A549 (cell line): ENCODE measurements around the gene FERD3L. TPM values are rescaled to one million over a fixed set of nuclear protein-coding genes. Genes with fewer than 3 reads are reported as not detected.

Source experiments
- ATAC-seq, 2 experiments: fragments of 200-7000 bp in 1 of 2; fragments of >200 bp in 1 of 2; cut with Nextera tagmentation in 1 of 2; cut with Tn5 transposase in 1 of 2; 3 replicates each; pipeline versions ENCODE4 v1.8.0 to v1.9.1; 2018 to 2020; ENCODE audit warnings: mild to moderate bottlenecking in 1 of 2, moderate library complexity in 1 of 2
- CTCF ChIA-PET: fragments of 300-600 bp; sonication (Branson Sonifier 250); formaldehyde crosslinking; extraction: SDS; loops from one replicate; lab custom pipeline; 2021; ENCODE audit warnings: antibody characterized with exemption, inconsistent platforms; lab: Yijun Ruan, JAX
- POLR2A ChIA-PET: fragments of 350-600 bp; formaldehyde crosslinking; extraction: SDS; loops from one replicate; lab custom pipeline; 2021; ENCODE audit warnings: antibody characterized with exemption, inconsistent platforms; lab: Yijun Ruan, JAX
- DNase-seq, 2 experiments: peaks; one replicate each; pipeline versions ENCODE4 v3.0.0 to v3.0.0-alpha.2; 2011 to 2016; ENCODE audit warnings: low read depth in 1 of 2, low spot score in 1 of 2
- FAIRE-seq: peaks from 2 replicates; lab custom pipeline; 2011; peaks lifted over from hg19 to GRCh38; lab: Jason Lieb, UNC
- H3K27ac ChIP-seq, 2 experiments: fragments of >200 bp; sonication (Bioruptor Twin); formaldehyde crosslinking; 3 replicates each; pipeline ENCODE4 v1.5.1; 2016 to 2017
- H3K4me1 ChIP-seq: fragments of >200 bp; sonication (Bioruptor Twin); formaldehyde crosslinking; 3 replicates; pipeline ENCODE4 v1.6.1; 2016
- H3K4me2 ChIP-seq: fragments of >200 bp; sonication (Bioruptor Twin); formaldehyde crosslinking; 3 replicates; pipeline ENCODE4 v1.6.1; 2016
- H3K4me3 ChIP-seq: fragments of >200 bp; sonication (Bioruptor Twin); formaldehyde crosslinking; 3 replicates; pipeline ENCODE4 v1.5.1; 2016
- H3K9me3 ChIP-seq: fragments of >200 bp; sonication (Bioruptor Twin); formaldehyde crosslinking; 3 replicates; pipeline ENCODE4 v1.6.1; 2016
- CBX2 ChIP-seq: fragments of 200-600 bp; sonication (generic); IDR thresholded peaks from 2 replicates; pipeline ENCODE4 v1.6.1; 2016; ENCODE audit warnings: low read depth, mild to moderate bottlenecking, borderline replicate concordance
- CHD4 ChIP-seq: fragments of 200-600 bp; sonication (generic); IDR thresholded peaks from 2 replicates; pipeline ENCODE4 v1.6.1; 2016; ENCODE audit warnings: antibody characterized with exemption, mild to moderate bottlenecking, borderline replicate concordance
- E2F6 ChIP-seq: IDR thresholded peaks from 2 replicates; pipeline ENCODE4 v1.6.1; 2012; ENCODE audit warnings: low read depth, borderline replicate concordance
- EHF ChIP-seq: fragments of 250-450 bp; sonication (Bioruptor Pico); IDR thresholded peaks from 2 replicates; pipeline ENCODE4 v1.5.0; 2020; ENCODE audit warnings: mild to moderate bottlenecking
- EHMT2 ChIP-seq: fragments of 200-600 bp; sonication (generic); IDR thresholded peaks from 2 replicates; pipeline ENCODE4 v1.6.1; 2016; ENCODE audit warnings: antibody characterized with exemption, low read depth, mild to moderate bottlenecking, moderate library complexity
- ESRRA ChIP-seq: fragments of 150-350 bp; IDR thresholded peaks from 2 replicates; pipeline ENCODE4 v1.6.1; 2014; ENCODE audit warnings: mild to moderate bottlenecking, low read length, borderline replicate concordance
- FOSL2 ChIP-seq, 2 experiments: fragments of 450-650 bp in 1 of 2; fragments of >200 bp in 1 of 2; sonication (Bioruptor Twin) in 1 of 2; formaldehyde crosslinking; IDR thresholded peaks; 2 replicates each; pipeline versions ENCODE4 v1.5.0 to v1.6.1; 2016 to 2020; ENCODE audit warnings: mild to moderate bottlenecking in 1 of 2, moderate library complexity in 1 of 2
- FOXS1 ChIP-seq: fragments of 250-450 bp; sonication (Bioruptor Pico); IDR thresholded peaks from 2 replicates; pipeline ENCODE4 v1.5.0; 2020; ENCODE audit warnings: mild to moderate bottlenecking, moderate library complexity
- HES2 ChIP-seq: fragments of >200 bp; sonication (Bioruptor Twin); formaldehyde crosslinking; IDR thresholded peaks from 2 replicates; pipeline ENCODE4 v1.6.1; 2016
- JUN ChIP-seq, 2 experiments: fragments of >200 bp; sonication (Bioruptor Twin); formaldehyde crosslinking; IDR thresholded peaks; 2 replicates in 1 of 2; 3 replicates in 1 of 2; pipeline ENCODE4 v1.6.1; 2016 to 2017
- JUNB ChIP-seq: fragments of >200 bp; sonication (Bioruptor Twin); formaldehyde crosslinking; IDR thresholded peaks from 2 replicates; pipeline ENCODE4 v1.6.1; 2016
- KDM1A ChIP-seq: fragments of 200-600 bp; sonication (generic); IDR thresholded peaks from 2 replicates; pipeline ENCODE4 v1.6.1; 2016; ENCODE audit warnings: low read depth, mild to moderate bottlenecking
- KDM5A ChIP-seq: fragments of 200-600 bp; sonication (generic); IDR thresholded peaks from 2 replicates; pipeline ENCODE4 v1.6.1; 2016; ENCODE audit warnings: antibody characterized with exemption, mild to moderate bottlenecking
- MAX ChIP-seq: IDR thresholded peaks from 2 replicates; pipeline ENCODE4 v1.6.1; 2012
- NR3C1 ChIP-seq: fragments of >200 bp; sonication (Bioruptor Twin); formaldehyde crosslinking; IDR thresholded peaks from 3 replicates; pipeline ENCODE4 v1.6.1; 2017
- PBX3 ChIP-seq: IDR thresholded peaks from 2 replicates; pipeline ENCODE4 v1.6.1; 2012
- POLR2A ChIP-seq: IDR thresholded peaks from 2 replicates; pipeline ENCODE4 v1.6.1; 2012; ENCODE audit warnings: mild to moderate bottlenecking, low read length
- POLR2AphosphoS2 ChIP-seq: conservative IDR thresholded peaks from 2 replicates; pipeline ENCODE4 v1.6.1; 2012; ENCODE audit warnings: low read length, improper control_type of control experiment, inconsistent platforms
- RAD21 ChIP-seq, 2 experiments: fragments of >200 bp in 1 of 2; sonication (Bioruptor Twin) in 1 of 2; formaldehyde crosslinking in 1 of 2; IDR thresholded peaks in 1 of 2; conservative IDR thresholded peaks in 1 of 2; 2 replicates in 1 of 2; 3 replicates in 1 of 2; pipeline ENCODE4 v1.6.1; 2012 to 2018; ENCODE audit warnings: inconsistent platforms in 1 of 2
- RFX5 ChIP-seq: fragments of 450-650 bp; IDR thresholded peaks from 2 replicates; pipeline ENCODE4 v1.7.1; 2014; ENCODE audit warnings: antibody characterized with exemption, mild to moderate bottlenecking, moderate library complexity
- RNF2 ChIP-seq: fragments of 200-600 bp; sonication (generic); IDR thresholded peaks from 2 replicates; pipeline ENCODE4 v1.6.1; 2016; ENCODE audit warnings: low read depth, mild to moderate bottlenecking, antibody characterized with exemption, moderate library complexity, borderline replicate concordance
- SMC3 ChIP-seq: fragments of >200 bp; sonication (Bioruptor Twin); formaldehyde crosslinking; IDR thresholded peaks from 3 replicates; pipeline ENCODE4 v1.6.1; 2018; ENCODE audit warnings: inconsistent platforms
- SREBF2 ChIP-seq: fragments of 450-650 bp; IDR thresholded peaks from 2 replicates; pipeline ENCODE4 v1.6.1; 2014; ENCODE audit warnings: mild to moderate bottlenecking, moderate library complexity
- TFCP2L1 ChIP-seq: fragments of 250-450 bp; sonication (Bioruptor Pico); IDR thresholded peaks from 2 replicates; pipeline ENCODE4 v1.5.0; 2021; ENCODE audit warnings: mild to moderate bottlenecking
- ZC3H11A ChIP-seq: fragments of 450-650 bp; IDR thresholded peaks from 2 replicates; pipeline ENCODE4 v1.6.1; 2014; ENCODE audit warnings: antibody characterized with exemption, mild to moderate bottlenecking
- ZFP36 ChIP-seq: fragments of 450-650 bp; IDR thresholded peaks from 2 replicates; pipeline ENCODE4 v1.6.1; 2014; ENCODE audit warnings: borderline replicate concordance; ENCODE audit not compliant: partially characterized antibody
- ZNF302 ChIP-seq: fragments of 250-450 bp; sonication (Bioruptor Pico); IDR thresholded peaks from 2 replicates; pipeline ENCODE4 v1.9.0; 2021; ENCODE audit warnings: inconsistent platforms, mild to moderate bottlenecking, moderate library complexity
- WGBS: methylation state at CpG from one replicate; pipeline ENCODE4 v1.1.6; 2017; ENCODE audit errors: missing lambda C conversion rate; 5-methylcytosine and 5-hydroxymethylcytosine counted together
- polyA plus RNA-seq, 4 experiments: library from polyadenylated mRNA; depleted of rRNA in 3 of 4; stranded (reverse); fragments of >200 nt; fragmentation: RNase III in 1 of 4; extraction: RNeasy Plus Mini Kit Qiagen cat#74134 plus additional on column Dnase treatment in 1 of 4; gene quantifications; 2 replicates in 3 of 4; 3 replicates in 1 of 4; pipeline ENCODE4 v1.2.3, GENCODE V29; 2011 to 2017

The FERD3L gene
- polyA plus RNA-seq, 2 of the 4 experiments (the other 2 are of a cell fraction): not detected

GRCh38 chr7:19104811-19105210 lies 40.4 kb downstream of the FERD3L start:
- H3K4me1 ChIP-seq: no peaks in the 10 kb centered on the region
- WGBS: 51% methylated on average over 4 of the region's 4 CpGs
- no peak overlapping the region for H3K4me3 ChIP-seq
- POLR2A ChIA-PET: no interaction called here
- CTCF ChIA-PET: no interaction called here
- ATAC-seq: no peak
- H3K9me3 ChIP-seq: no peaks in the 10 kb centered on the region
- no peak overlapping the region for H3K4me2 ChIP-seq
- H3K27ac ChIP-seq: no peak overlapping the region
- no peak for FAIRE-seq
- TF ChIP-seq POLR2AphosphoS2 (no peak), KDM1A (no peak), ZFP36 (no peak), RAD21 (conservative IDR thresholded peaks at IDR 0.05 in 1 of 2, IDR thresholded peaks at IDR 0.05 in 1 of 2) (no peak), CBX2 (no peak), MAX (no peak), NR3C1 (no peak), KDM5A (no peak), FOXS1 (CRISPR knock-in tag) (no peak), EHF (CRISPR knock-in tag) (no peak), ESRRA (no peak), RNF2 (no peak), ZC3H11A (no peak), EHMT2 (no peak), SMC3 (no peak), JUN (IDR thresholded peaks at IDR 0.05) (no peak)
- TF ChIP-seq, all 56 proteins: peak for 0
- no peak for DNase-seq

GRCh38 chr7:19102884-19103283 lies 42.3 kb downstream of the FERD3L start:
- 41% methylated on average over 4 of the region's 4 CpGs for WGBS
- ATAC-seq: no peak
- Histone ChIP-seq H3K4me2 (no peak overlapping the region), H3K9me3 (no peaks in the 10 kb centered on the region), H3K27ac (no peak overlapping the region), H3K4me1 (no peaks in the 10 kb centered on the region), H3K4me3 (no peak overlapping the region)
- FAIRE-seq: no peak
- ChIA-PET POLR2A (no interaction called here), CTCF (interaction anchor here (0.7 kb wide), 1 partner anchor 1495 kb away, joined by 3 read pairs; no protein-coding TSS in a partner anchor)
- no peak for DNase-seq
- TF ChIP-seq SREBF2 (no peak), JUNB (no peak), POLR2A (no peak), HES2 (no peak), CHD4 (no peak), ZNF302 (CRISPR knock-in tag) (no peak), RFX5 (no peak), TFCP2L1 (CRISPR knock-in tag) (no peak), ZFP36 (no peak), ZC3H11A (no peak), PBX3 (no peak), E2F6 (no peak), FOSL2 (IDR thresholded peaks at IDR 0.05) (no peak), FOSL2 (CRISPR knock-in tag; IDR thresholded peaks at IDR 0.05) (no peak), MAX (no peak)
